K562 (cell line): ENCODE data around the gene EIF4E1B. TPM values are rescaled to one million over a fixed set of nuclear protein-coding genes. Genes with fewer than 3 reads are reported as not detected.

Source experiments
- ATAC-seq: fragments of 200-7000 bp; cut with Tn5 transposase; 3 replicates; pipeline ENCODE4 v1.9.1; 2020; ENCODE audit warnings: moderate library complexity
- BruUV-seq: library from RNA; stranded (reverse); fragments of 400-500 nt; replicated peaks from 2 replicates; lab custom pipeline; 2021; lab: Mats Ljungman, UMichigan
- CTCF ChIA-PET: fragments of 300-600 bp; formaldehyde crosslinking; extraction: SDS; loops from one replicate; lab custom pipeline; 2021; ENCODE audit warnings: low intra/inter-chr PET ratio; lab: Yijun Ruan, JAX
- POLR2A ChIA-PET: fragments of 300-600, 350-650 bp; sonication (Branson Sonifier 250); formaldehyde crosslinking; extraction: SDS; loops from one replicate; lab custom pipeline; 2021; ENCODE audit warnings: antibody characterized with exemption, inconsistent platforms; lab: Yijun Ruan, JAX
- DNase-seq, 4 experiments: peaks; one replicate each; pipeline versions ENCODE4 v3.0.0 to v3.0.0-alpha.2; 2011 to 2018; ENCODE audit warnings: low spot score in 3 of 4, mixed read lengths in 3 of 4; ENCODE audit errors: extremely low read depth in 1 of 4
- FAIRE-seq: peaks from 2 replicates; lab custom pipeline; 2011; peaks lifted over from hg19 to GRCh38; lab: Jason Lieb, UNC
- H2AFZ ChIP-seq: 2 replicates; pipeline ENCODE4 v1.6.0; 2011; ENCODE audit warnings: low read depth, low read length, control low read depth, inconsistent platforms
- H3K27ac ChIP-seq: fragments of 200-600 bp; 3 replicates; pipeline ENCODE4 v1.8.0; 2011; ENCODE audit warnings: low read depth, mild to moderate bottlenecking, control low read depth, inconsistent platforms, low read length, moderate library complexity, mixed read lengths; ENCODE audit errors: extremely low read depth
- H3K27me3 ChIP-seq, 2 experiments: fragments of 300-600 bp in 1 of 2; 2 replicates in 1 of 2; 3 replicates in 1 of 2; pipeline versions ENCODE4 v1.6.0 to v1.8.0; 2011; ENCODE audit warnings: inconsistent platforms in 2 of 2, low read length in 2 of 2, mild to moderate bottlenecking in 1 of 2, mixed read lengths in 1 of 2, moderate library complexity in 1 of 2; ENCODE audit not compliant: control insufficient read depth in 2 of 2, insufficient read depth in 2 of 2
- H3K36me3 ChIP-seq: fragments of 300-600 bp; 3 replicates; pipeline ENCODE4 v1.8.0; 2011; ENCODE audit warnings: mild to moderate bottlenecking, low read length, inconsistent platforms; ENCODE audit not compliant: control insufficient read depth, insufficient read depth
- H3K4me1 ChIP-seq, 2 experiments: fragments of 200-600 bp in 1 of 2; replicated peaks in 1 of 2; 2 replicates in 1 of 2; 3 replicates in 1 of 2; pipeline versions ENCODE4 v1.5.1 to v1.8.0; 2011; ENCODE audit warnings: inconsistent platforms in 2 of 2, low read length in 2 of 2, mild to moderate bottlenecking in 1 of 2, mixed read lengths in 1 of 2, moderate library complexity in 1 of 2; ENCODE audit not compliant: control insufficient read depth in 2 of 2, insufficient read depth in 2 of 2
- H3K4me2 ChIP-seq: 2 replicates; pipeline ENCODE4 v1.6.1; 2011; ENCODE audit warnings: low read length, control low read depth, inconsistent platforms, mixed read lengths; ENCODE audit not compliant: insufficient read depth
- H3K4me3 ChIP-seq: fragments of 200-600 bp; sonication (generic), shearing (Covaris generic); 2 replicates; pipeline ENCODE4 v1.5.1; 2016; ENCODE audit warnings: control low read depth, inconsistent platforms
- H3K79me2 ChIP-seq: fragments of 200-600 bp; 3 replicates; pipeline ENCODE4 v1.8.0; 2011; ENCODE audit warnings: low read length, inconsistent platforms; ENCODE audit not compliant: control insufficient read depth, insufficient read depth
- H3K9ac ChIP-seq, 2 experiments: 2 replicates each; pipeline versions ENCODE4 v1.6.0 to v1.6.1; 2011; ENCODE audit warnings: low read depth in 2 of 2, low read length in 2 of 2, control low read depth in 1 of 2, inconsistent platforms in 1 of 2, mild to moderate bottlenecking in 1 of 2, mixed read lengths in 1 of 2; ENCODE audit not compliant: insufficient read depth in 1 of 2
- H3K9me1 ChIP-seq: one replicate; pipeline ENCODE4 v1.6.0; 2011; ENCODE audit warnings: inconsistent platforms, mild to moderate bottlenecking, low read length, moderate library complexity; ENCODE audit not compliant: control insufficient read depth, insufficient read depth
- H3K9me3 ChIP-seq: replicated peaks from 2 replicates; pipeline ENCODE4 v1.5.1; 2011; ENCODE audit warnings: low read depth, low read length, inconsistent platforms; ENCODE audit not compliant: control insufficient read depth, insufficient read depth
- H4K20me1 ChIP-seq: replicated peaks from 2 replicates; pipeline ENCODE4 v1.6.1; 2011; ENCODE audit warnings: low read length, inconsistent platforms, mixed read lengths; ENCODE audit not compliant: control insufficient read depth, insufficient read depth
- CBFA2T3 ChIP-seq: fragments of 450-650 bp; IDR thresholded peaks from 2 replicates; pipeline ENCODE4 v1.6.1; 2017
- DACH1 ChIP-seq: fragments of 450-650 bp; IDR thresholded peaks from 2 replicates; pipeline ENCODE4 v1.6.1; 2018; ENCODE audit not compliant: partially characterized antibody
- PTBP1 ChIP-seq: fragments of 200-400 bp; formaldehyde crosslinking; IDR thresholded peaks from 2 replicates; pipeline ENCODE4 v1.6.1; 2017; ENCODE audit warnings: low read depth, low read length
- ZNF408 ChIP-seq: fragments of 250-450 bp; sonication (Bioruptor Pico); IDR thresholded peaks from 2 replicates; pipeline ENCODE4 v1.4.0; 2020; ENCODE audit warnings: low read depth, mild to moderate bottlenecking, moderate library complexity
- WGBS: fragments of 100-300 bp; shearing (Covaris generic); methylation state at CpG from one replicate; pipeline ENCODE4 v1.1.6; 2016; ENCODE audit warnings: low coverage, mixed read lengths; ENCODE audit not compliant: insufficient coverage; ENCODE audit errors: missing lambda C conversion rate; 5-methylcytosine and 5-hydroxymethylcytosine counted together
- in situ Hi-C: fragments of 300-500 bp; cut with MboI; formaldehyde crosslinking; loops from 4 replicates; pipeline ENCODE4 v1.15.0; 2018; ENCODE audit warnings: inconsistent platforms, mixed read lengths
- intact Hi-C: fragments of 100-400 bp; cut with micrococcal nuclease; formaldehyde crosslinking; loops from 2 replicates; pipeline ENCODE4 v1.14.2; 2022
- polyA plus RNA-seq, 8 experiments: library from polyadenylated mRNA; depleted of rRNA in 4 of 8; stranded (reverse) in 5 of 8; unstranded in 3 of 8; fragments of >200 nt; fragmentation: Nextera tagmentation in 2 of 8; fragmentation: Illumina TruSeq in 1 of 8; extraction: Ambion mirVana in 2 of 8; extraction: Trizol in 1 of 8; gene quantifications; 2 replicates each; pipeline versions ENCODE4 v1.2.1 to v1.2.3, GENCODE V29; 2011 to 2014; ENCODE audit warnings: inconsistent platforms in 1 of 8, missing spikeins in 1 of 8
- total RNA-seq, 7 experiments: library from RNA; depleted of rRNA in 6 of 7; stranded (reverse); fragments of >200 nt in 6 of 7; fragmentation: Illumina TruSeq in 2 of 7; extraction: Trizol in 2 of 7; gene quantifications; 2 replicates each; pipeline versions ENCODE4 v1.2.1 to v1.2.3, GENCODE V29; 2011 to 2021; ENCODE audit warnings: low replicate concordance in 1 of 7
- TF ChIP-seq, protein P1 (sequence below), 2 experiments: fragments of 450-650 bp in 1 of 2; sonication (generic) in 1 of 2; formaldehyde crosslinking in 1 of 2; IDR thresholded peaks in 1 of 2; conservative IDR thresholded peaks in 1 of 2; 2 replicates each; pipeline versions ENCODE4 v1.6.1 to v1.8.1; 2016 to 2023; ENCODE audit warnings: mild to moderate bottlenecking in 2 of 2, moderate library complexity in 2 of 2, inconsistent platforms in 1 of 2, missing genetic modification reagents in 1 of 2
- TF ChIP-seq, protein P2 (sequence below): sonication (generic); formaldehyde crosslinking; IDR thresholded peaks from 2 replicates; pipeline ENCODE4 v1.8.0; 2023; ENCODE audit warnings: missing genetic modification reagents, mild to moderate bottlenecking, borderline replicate concordance
- TF ChIP-seq, protein P3 (sequence below): fragments of 250-450 bp; sonication (Bioruptor Pico); IDR thresholded peaks from 2 replicates; pipeline ENCODE4 v1.5.0; 2021; ENCODE audit warnings: mild to moderate bottlenecking, borderline replicate concordance
- TF ChIP-seq, protein P4 (sequence below): sonication (generic); formaldehyde crosslinking; IDR thresholded peaks from 2 replicates; pipeline ENCODE4 v1.8.0; 2022; ENCODE audit warnings: missing genetic modification reagents, mild to moderate bottlenecking, moderate library complexity, borderline replicate concordance
- TF ChIP-seq, protein P5 (sequence below): sonication (generic); formaldehyde crosslinking; IDR thresholded peaks from 2 replicates; pipeline ENCODE4 v1.8.1; 2022; ENCODE audit warnings: missing genetic modification reagents

Gene EIF4E1B
- total and polyA plus RNA-seq, 9 of the 15 experiments (the other 6 are each of a cell fraction or from before 2014, with no cell fraction given), result not detected

DNA sequence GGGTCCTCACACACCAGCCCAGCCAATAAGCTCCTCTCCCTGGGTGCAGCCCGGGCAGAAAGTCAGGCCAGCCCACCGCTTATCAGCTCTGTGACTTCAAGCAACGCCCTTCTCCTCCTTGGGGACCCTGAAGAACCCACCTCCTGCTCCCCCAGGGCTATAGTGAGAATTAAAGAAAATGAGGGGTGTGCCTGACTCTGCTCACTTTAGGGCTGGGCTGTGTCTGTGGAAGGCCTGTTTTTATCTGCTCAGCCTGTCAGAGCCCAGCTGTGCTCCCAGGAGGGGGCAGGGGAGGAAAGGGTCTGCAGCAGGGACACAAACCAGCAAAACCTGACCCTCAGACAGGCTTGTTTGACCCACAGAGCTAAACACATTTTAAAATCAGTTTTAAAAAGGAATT, 24.4 kb upstream of the EIF4E1B start:
- ChIA-PET POLR2A (interaction anchor here (0.6 to 1.8 kb wide), 4 partner anchors 10 to 69 kb away, joined by 3 to 5 read pairs (median 4); partner anchors contain the start of gene RNF44), CTCF (no interaction called here)
- peaks cover 3% of the 10 kb centered on the region; the same call in 2 of the 3 replicates for H3K36me3 ChIP-seq
- intact Hi-C loops, result no loop called here
- H4K20me1 ChIP-seq, result peaks cover 28% of the 10 kb centered on the region
- peak overlapping the region; percentile 17; the same call in 1 of the 2 replicates for H3K4me2 ChIP-seq
- H3K9ac ChIP-seq, result peak overlapping the region; percentile 31 to 65; a peak in 3 of 4 replicates
- peaks cover 7% of the 10 kb centered on the region for H3K9me1 ChIP-seq
- H3K4me3 ChIP-seq, result no peak overlapping the region
- peak overlapping the region; percentile 22; the same call in 1 of the 3 replicates for H3K27ac ChIP-seq
- H3K27me3 ChIP-seq, result no peaks in the 10 kb centered on the region
- WGBS, result 0% methylated on average over 2 of the region's 3 CpGs
- in situ Hi-C loops, result no loop called here
- no peaks in the 10 kb centered on the region for H3K9me3 ChIP-seq
- DNase-seq (peak in 2 of 4 experiments; percentile 51 to 54), ATAC-seq (peak; percentile 45), FAIRE-seq (peak; percentile 48)
- 0 out of 2 replicates have a peak overlapping the region, but pooled peaks have one; percentile 9 for H2AFZ ChIP-seq
- peaks cover 2% of the 10 kb centered on the region; the same call in 1 of the 3 replicates for H3K79me2 ChIP-seq
- BruUV-seq, result no TSS peak
- peaks cover 19 to 32% of the 10 kb centered on the region in 2 experiments; a peak in 4 of 5 replicates for H3K4me1 ChIP-seq
- TF ChIP-seq DACH1 (peak; percentile 40), PTBP1 (no peak), CBFA2T3 (0 out of 2 replicates have a peak, but pooled peaks have one; percentile 14), ZNF408 (CRISPR knock-in tag) (no peak)
- TF ChIP-seq, protein P1, sequence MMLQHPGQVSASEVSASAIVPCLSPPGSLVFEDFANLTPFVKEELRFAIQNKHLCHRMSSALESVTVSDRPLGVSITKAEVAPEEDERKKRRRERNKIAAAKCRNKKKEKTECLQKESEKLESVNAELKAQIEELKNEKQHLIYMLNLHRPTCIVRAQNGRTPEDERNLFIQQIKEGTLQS (IDR thresholded peaks at IDR 0.05), result no peak
- TF ChIP-seq, protein P1 (CRISPR knock-in tag; conservative IDR thresholded peaks at IDR 0.05), result no peak
- TF ChIP-seq, protein P2, sequence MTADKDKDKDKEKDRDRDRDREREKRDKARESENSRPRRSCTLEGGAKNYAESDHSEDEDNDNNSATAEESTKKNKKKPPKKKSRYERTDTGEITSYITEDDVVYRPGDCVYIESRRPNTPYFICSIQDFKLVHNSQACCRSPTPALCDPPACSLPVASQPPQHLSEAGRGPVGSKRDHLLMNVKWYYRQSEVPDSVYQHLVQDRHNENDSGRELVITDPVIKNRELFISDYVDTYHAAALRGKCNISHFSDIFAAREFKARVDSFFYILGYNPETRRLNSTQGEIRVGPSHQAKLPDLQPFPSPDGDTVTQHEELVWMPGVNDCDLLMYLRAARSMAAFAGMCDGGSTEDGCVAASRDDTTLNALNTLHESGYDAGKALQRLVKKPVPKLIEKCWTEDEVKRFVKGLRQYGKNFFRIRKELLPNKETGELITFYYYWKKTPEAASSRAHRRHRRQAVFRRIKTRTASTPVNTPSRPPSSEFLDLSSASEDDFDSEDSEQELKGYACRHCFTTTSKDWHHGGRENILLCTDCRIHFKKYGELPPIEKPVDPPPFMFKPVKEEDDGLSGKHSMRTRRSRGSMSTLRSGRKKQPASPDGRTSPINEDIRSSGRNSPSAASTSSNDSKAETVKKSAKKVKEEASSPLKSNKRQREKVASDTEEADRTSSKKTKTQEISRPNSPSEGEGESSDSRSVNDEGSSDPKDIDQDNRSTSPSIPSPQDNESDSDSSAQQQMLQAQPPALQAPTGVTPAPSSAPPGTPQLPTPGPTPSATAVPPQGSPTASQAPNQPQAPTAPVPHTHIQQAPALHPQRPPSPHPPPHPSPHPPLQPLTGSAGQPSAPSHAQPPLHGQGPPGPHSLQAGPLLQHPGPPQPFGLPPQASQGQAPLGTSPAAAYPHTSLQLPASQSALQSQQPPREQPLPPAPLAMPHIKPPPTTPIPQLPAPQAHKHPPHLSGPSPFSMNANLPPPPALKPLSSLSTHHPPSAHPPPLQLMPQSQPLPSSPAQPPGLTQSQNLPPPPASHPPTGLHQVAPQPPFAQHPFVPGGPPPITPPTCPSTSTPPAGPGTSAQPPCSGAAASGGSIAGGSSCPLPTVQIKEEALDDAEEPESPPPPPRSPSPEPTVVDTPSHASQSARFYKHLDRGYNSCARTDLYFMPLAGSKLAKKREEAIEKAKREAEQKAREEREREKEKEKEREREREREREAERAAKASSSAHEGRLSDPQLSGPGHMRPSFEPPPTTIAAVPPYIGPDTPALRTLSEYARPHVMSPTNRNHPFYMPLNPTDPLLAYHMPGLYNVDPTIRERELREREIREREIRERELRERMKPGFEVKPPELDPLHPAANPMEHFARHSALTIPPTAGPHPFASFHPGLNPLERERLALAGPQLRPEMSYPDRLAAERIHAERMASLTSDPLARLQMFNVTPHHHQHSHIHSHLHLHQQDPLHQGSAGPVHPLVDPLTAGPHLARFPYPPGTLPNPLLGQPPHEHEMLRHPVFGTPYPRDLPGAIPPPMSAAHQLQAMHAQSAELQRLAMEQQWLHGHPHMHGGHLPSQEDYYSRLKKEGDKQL (CRISPR knock-in tag), result no peak
- TF ChIP-seq, protein P3, sequence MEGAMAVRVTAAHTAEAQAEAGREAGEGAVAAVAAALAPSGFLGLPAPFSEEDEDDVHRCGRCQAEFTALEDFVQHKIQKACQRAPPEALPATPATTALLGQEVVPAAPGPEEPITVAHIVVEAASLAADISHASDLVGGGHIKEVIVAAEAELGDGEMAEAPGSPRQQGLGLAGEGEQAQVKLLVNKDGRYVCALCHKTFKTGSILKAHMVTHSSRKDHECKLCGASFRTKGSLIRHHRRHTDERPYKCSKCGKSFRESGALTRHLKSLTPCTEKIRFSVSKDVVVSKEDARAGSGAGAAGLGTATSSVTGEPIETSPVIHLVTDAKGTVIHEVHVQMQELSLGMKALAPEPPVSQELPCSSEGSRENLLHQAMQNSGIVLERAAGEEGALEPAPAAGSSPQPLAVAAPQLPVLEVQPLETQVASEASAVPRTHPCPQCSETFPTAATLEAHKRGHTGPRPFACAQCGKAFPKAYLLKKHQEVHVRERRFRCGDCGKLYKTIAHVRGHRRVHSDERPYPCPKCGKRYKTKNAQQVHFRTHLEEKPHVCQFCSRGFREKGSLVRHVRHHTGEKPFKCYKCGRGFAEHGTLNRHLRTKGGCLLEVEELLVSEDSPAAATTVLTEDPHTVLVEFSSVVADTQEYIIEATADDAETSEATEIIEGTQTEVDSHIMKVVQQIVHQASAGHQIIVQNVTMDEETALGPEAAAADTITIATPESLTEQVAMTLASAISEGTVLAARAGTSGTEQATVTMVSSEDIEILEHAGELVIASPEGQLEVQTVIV (CRISPR knock-in tag), result no peak
- TF ChIP-seq, protein P4, sequence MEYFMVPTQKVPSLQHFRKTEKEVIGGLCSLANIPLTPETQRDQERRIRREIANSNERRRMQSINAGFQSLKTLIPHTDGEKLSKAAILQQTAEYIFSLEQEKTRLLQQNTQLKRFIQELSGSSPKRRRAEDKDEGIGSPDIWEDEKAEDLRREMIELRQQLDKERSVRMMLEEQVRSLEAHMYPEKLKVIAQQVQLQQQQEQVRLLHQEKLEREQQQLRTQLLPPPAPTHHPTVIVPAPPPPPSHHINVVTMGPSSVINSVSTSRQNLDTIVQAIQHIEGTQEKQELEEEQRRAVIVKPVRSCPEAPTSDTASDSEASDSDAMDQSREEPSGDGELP, result peak; percentile 78; the same call in 1 of the 2 replicates
- TF ChIP-seq, protein P5, sequence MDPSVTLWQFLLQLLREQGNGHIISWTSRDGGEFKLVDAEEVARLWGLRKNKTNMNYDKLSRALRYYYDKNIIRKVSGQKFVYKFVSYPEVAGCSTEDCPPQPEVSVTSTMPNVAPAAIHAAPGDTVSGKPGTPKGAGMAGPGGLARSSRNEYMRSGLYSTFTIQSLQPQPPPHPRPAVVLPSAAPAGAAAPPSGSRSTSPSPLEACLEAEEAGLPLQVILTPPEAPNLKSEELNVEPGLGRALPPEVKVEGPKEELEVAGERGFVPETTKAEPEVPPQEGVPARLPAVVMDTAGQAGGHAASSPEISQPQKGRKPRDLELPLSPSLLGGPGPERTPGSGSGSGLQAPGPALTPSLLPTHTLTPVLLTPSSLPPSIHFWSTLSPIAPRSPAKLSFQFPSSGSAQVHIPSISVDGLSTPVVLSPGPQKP, result no peak
